GM21526 (cell line): Measurements from ENCODE around the gene HIPK4.
"Not testable (repeated sequence)": the region's sequence is repeated elsewhere in the genome, so short reads cannot be mapped to it uniquely, and the experiment has no call there.

Experiments
- ATAC-seq: cut with Tn5 transposase; IDR thresholded peaks from one replicate; pipeline ENCODE4 v1.9.1; 2021; ENCODE audit warnings: moderate library complexity; ENCODE audit not compliant: unreplicated experiment, low FRiP score

HIPK4 gene

GRCh38 chr19:40393894-40394815, 4.2 kb upstream of the HIPK4 start:
- no peak for ATAC-seq

- no peak for ATAC-seq
Measured at GRCh38 chr19:40392894-40393517, 3.0 kb upstream of the HIPK4 start.

GRCh38 chr19:40392123-40392522, 2.1 kb upstream of the HIPK4 start:
- no peak for ATAC-seq

- ATAC-seq = no peak
Measured at GRCh38 chr19:40389404-40390083, 437 bp downstream of the HIPK4 start.

GRCh38 chr19:40388481-40388880, 1.5 kb downstream of the HIPK4 start:
- ATAC-seq = no peak

GRCh38 chr19:40387155-40387554, 2.8 kb downstream of the HIPK4 start:
- ATAC-seq = no peak

GRCh38 chr19:40383668-40384248, 6.2 kb downstream of the HIPK4 start:
- ATAC-seq = no peak

- no peak for ATAC-seq
Measured at GRCh38 chr19:40381321-40381720, 8.7 kb downstream of the HIPK4 start.

GRCh38 chr19:40380199-40381037, 9.6 kb downstream of the HIPK4 start:
- ATAC-seq = no peak

GRCh38 chr19:40379446-40380198, 10.4 kb downstream of the HIPK4 start:
- no peak for ATAC-seq

- no peak for ATAC-seq
Measured at GRCh38 chr19:40378509-40378908, 11.5 kb downstream of the HIPK4 start.

GRCh38 chr19:40377876-40378385, 12.1 kb downstream of the HIPK4 start:
- no peak for ATAC-seq

GRCh38 chr19:40376286-40376862, 13.6 kb downstream of the HIPK4 start:
- ATAC-seq = no peak

- ATAC-seq = no peak
Measured at GRCh38 chr19:40374084-40374483, 15.9 kb downstream of the HIPK4 start.

- no peak for ATAC-seq
Measured at GRCh38 chr19:40371802-40372122, 18.2 kb downstream of the HIPK4 start.

- no peak for ATAC-seq
Measured at GRCh38 chr19:40370997-40371801, 18.8 kb downstream of the HIPK4 start.

GRCh38 chr19:40370253-40370652, 19.7 kb downstream of the HIPK4 start:
- not testable (repeated sequence) for ATAC-seq

GRCh38 chr19:40369797-40370196, 20.2 kb downstream of the HIPK4 start:
- no peak for ATAC-seq
